ENCODE results near the gene SRSF10. TPM values are rescaled to one million over a fixed set of nuclear protein-coding genes. Genes with fewer than 3 reads are reported as not detected.

SRSF10 gene
- total and polyA plus RNA-seq, 2 of the 8 experiments (the other 6 are each of a cell fraction or from before 2014, with no cell fraction given), result 155 to 194 TPM

GRCh38 chr1:23916209-23917131 lies 63.7 kb downstream of the SRSF10 start (continued):
- TF ChIP-seq ATF3 (IDR thresholded peaks at IDR 0.05; ENCODE audit: insufficient read depth, low read depth, low read length) (peak; percentile 59; the same call in 1 of the 2 replicates), EZH2 (IDR thresholded peaks at IDR 0.05; ENCODE audit: low read depth, low read length, severe bottlenecking) (no peak), SP2 (IDR thresholded peaks at IDR 0.05; ENCODE audit: low read length) (no peak), SIN3A (conservative IDR thresholded peaks at IDR 0.05 in 1 of 2, IDR thresholded peaks at IDR 0.05 in 1 of 2; ENCODE audit: low read depth in 1 of 2, low read length in 2 of 2) (no peak), POLR2AphosphoS5 (IDR thresholded peaks at IDR 0.05; ENCODE audit: low read depth, low read length) (no peak)

Measured in H1 (cell line).